GM19372 (cell line): ENCODE data around the gene ALDH1L1.

ENCODE experiments used
- ATAC-seq: cut with Tn5 transposase; IDR thresholded peaks from one replicate; pipeline ENCODE4 v1.9.1; 2021; ENCODE audit warnings: mild to moderate bottlenecking, low read depth, moderate library complexity; ENCODE audit not compliant: unreplicated experiment

The ALDH1L1 gene

GRCh38 chr3:126155819-126156218 is 24.6 kb downstream of the ALDH1L1 start:
- no peak for ATAC-seq

GRCh38 chr3:126155280-126155640 is 25.1 kb downstream of the ALDH1L1 start:
- ATAC-seq = no peak

GRCh38 chr3:126154391-126155279 is 25.8 kb downstream of the ALDH1L1 start:
- ATAC-seq = no peak

GRCh38 chr3:126153695-126154360 is 26.6 kb downstream of the ALDH1L1 start:
- ATAC-seq = no peak

GRCh38 chr3:126152901-126153694 is 27.3 kb downstream of the ALDH1L1 start:
- no peak for ATAC-seq

- ATAC-seq = no peak
Observed at GRCh38 chr3:126152458-126152857, 27.9 kb downstream of the ALDH1L1 start.

- no peak for ATAC-seq
Observed at GRCh38 chr3:126151562-126152302, 28.7 kb downstream of the ALDH1L1 start.

- ATAC-seq = no peak
Observed at GRCh38 chr3:126149960-126150515, 30.3 kb downstream of the ALDH1L1 start.

- ATAC-seq = no peak
Observed at GRCh38 chr3:126149256-126149902, 31.0 kb downstream of the ALDH1L1 start.

- no peak for ATAC-seq
Observed at GRCh38 chr3:126147932-126148683, 32.3 kb downstream of the ALDH1L1 start.

GRCh38 chr3:126147147-126147931 is 33.0 kb downstream of the ALDH1L1 start:
- no peak for ATAC-seq

GRCh38 chr3:126146525-126147146 is 33.8 kb downstream of the ALDH1L1 start:
- no peak for ATAC-seq

- no peak for ATAC-seq
Observed at GRCh38 chr3:126146034-126146433, 34.4 kb downstream of the ALDH1L1 start.

GRCh38 chr3:126142652-126143051 is 37.7 kb downstream of the ALDH1L1 start:
- no peak for ATAC-seq

GRCh38 chr3:126137490-126138130 is 42.8 kb downstream of the ALDH1L1 start:
- no peak for ATAC-seq

GRCh38 chr3:126136428-126137220 is 43.8 kb downstream of the ALDH1L1 start:
- no peak for ATAC-seq
